Upper lobe of left lung (tissue), 6 donors: ENCODE measurements around the gene CSTPP1. TPM values are rescaled to one million over a fixed set of nuclear protein-coding genes. Genes with fewer than 3 reads are reported as not detected.
"Not testable (repeated sequence)": the region's sequence is repeated elsewhere in the genome, so short reads cannot be mapped to it uniquely, and the experiment has no call there.

ENCODE experiments used
- ATAC-seq, 2 donors: fragments of 200-7000 bp; cut with Tn5 transposase; one replicate each; pipeline ENCODE4 v1.9.1; 2022; ENCODE audit warnings: mild to moderate bottlenecking in 2 of 2, moderate library complexity in 2 of 2; ENCODE audit not compliant: low FRiP score in 2 of 2
- DNase-seq, 2 donors: peaks; one replicate each; pipeline ENCODE4 v3.0.0-alpha.2; 2019 to 2020
- H3K27ac ChIP-seq, 4 donors: fragments of 200-600 bp; sonication (generic); one replicate each; pipeline ENCODE4 v1.5.1; 2016 to 2019
- H3K27me3 ChIP-seq, 4 donors: fragments of 200-600 bp; sonication (generic); one replicate each; pipeline ENCODE4 v1.5.1; 2017 to 2019
- H3K36me3 ChIP-seq, 4 donors: fragments of 200-600 bp; sonication (generic); one replicate each; pipeline ENCODE4 v1.5.1; 2016 to 2019
- H3K4me1 ChIP-seq, 4 donors: fragments of 200-600 bp; sonication (generic); one replicate each; pipeline ENCODE4 v1.5.1; 2018 to 2019
- H3K4me3 ChIP-seq, 4 donors: fragments of 200-600 bp; sonication (generic); one replicate each; pipeline ENCODE4 v1.5.1; 2017 to 2019; ENCODE audit warnings: mild to moderate bottlenecking in 2 of 4, moderate library complexity in 1 of 4
- H3K9me3 ChIP-seq, 4 donors: fragments of 200-600 bp; sonication (generic); one replicate each; pipeline ENCODE4 v1.5.1; 2018 to 2019
- CTCF ChIP-seq, 6 experiments: fragments of 450-650 bp in 4 of 6; fragments of 200-600 bp in 2 of 6; sonication (generic) in 2 of 6; IDR thresholded peaks; one replicate each; pipeline ENCODE4 v1.5.1; 2016 to 2019; ENCODE audit warnings: antibody characterized with exemption in 6 of 6
- EP300 ChIP-seq, 4 donors: sonication (generic); formaldehyde crosslinking; IDR thresholded peaks; one replicate each; pipeline ENCODE4 v1.5.1; 2017; ENCODE audit warnings: antibody characterized with exemption in 4 of 4, control low read depth in 2 of 4
- POLR2A ChIP-seq, 4 donors: fragments of 450-650 bp; IDR thresholded peaks; one replicate each; pipeline ENCODE4 v1.5.1; 2016 to 2017; ENCODE audit warnings: antibody characterized with exemption in 4 of 4, mild to moderate bottlenecking in 2 of 4
- POLR2AphosphoS5 ChIP-seq, 2 donors: sonication (generic); formaldehyde crosslinking; IDR thresholded peaks; one replicate each; pipeline ENCODE4 v1.5.1; 2017; ENCODE audit warnings: antibody characterized with exemption in 2 of 2
- WGBS, 2 donors: methylation state at CpG; one replicate each; pipeline ENCODE4 v1.1.5; 2017 to 2018; 5-methylcytosine and 5-hydroxymethylcytosine counted together
- total RNA-seq, 6 donors: library from RNA; depleted of rRNA in 4 of 6; stranded (reverse); fragments of >200 nt in 4 of 6; gene quantifications; one replicate each; pipeline versions ENCODE4 v1.1.0 to v1.2.1, GENCODE V29; 2016 to 2021
- donor health status: DM: no; HTN: no; CAD: no; lungs with moderate emphysema.
- donor health status: DM: no; HTN: yes; CAD: no; lungs with severe emphysema.

CSTPP1 gene
- total RNA-seq, 6 donors from 2014 or later = 23.9 to 71.2 (median 47.2) TPM

- DNase-seq (no peak), ATAC-seq (no peak)
- Histone ChIP-seq H3K9me3 (no peaks in the 10 kb centered on the region), H3K27me3 (peaks cover 0 to 8% (median 0%) of the 10 kb centered on the region in 4 donors), H3K27ac (no peak overlapping the region), H3K4me3 (no peak overlapping the region), H3K4me1 (peaks cover 9 to 17% (median 14%) of the 10 kb centered on the region in 4 donors), H3K36me3 (no peaks in the 10 kb centered on the region)
- 79% methylated on average over 4 of the region's 4 CpGs for WGBS, 2 donors
- no peak for TF ChIP-seq EP300 (IDR thresholded peaks at IDR 0.05)
- no peak for TF ChIP-seq POLR2A (IDR thresholded peaks at IDR 0.05)
- no peak for TF ChIP-seq CTCF (IDR thresholded peaks at IDR 0.05)
- no peak for TF ChIP-seq POLR2AphosphoS5 (IDR thresholded peaks at IDR 0.05)
Observed at GRCh38 chr11:47192111-47192510, 255.6 kb downstream of the CSTPP1 start.

- H3K36me3 ChIP-seq, H3K4me1 ChIP-seq, H3K27me3 ChIP-seq, ATAC-seq, H3K27ac ChIP-seq, H3K4me3 ChIP-seq, H3K9me3 ChIP-seq: not testable (repeated sequence)
- 90 to 96% methylated on average over 9 of the region's 9 CpGs for WGBS, 2 donors
- DNase-seq = peak in 1 of 2 donors; percentile 52
Observed at GRCh38 chr11:47198161-47198560, 261.6 kb downstream of the CSTPP1 start.

GRCh38 chr11:47201015-47201414, 264.5 kb downstream of the CSTPP1 start:
- no peak for TF ChIP-seq EP300 (IDR thresholded peaks at IDR 0.05)
- TF ChIP-seq POLR2A (IDR thresholded peaks at IDR 0.05) = no peak
- no peak for TF ChIP-seq CTCF (IDR thresholded peaks at IDR 0.05)
- TF ChIP-seq POLR2AphosphoS5 (IDR thresholded peaks at IDR 0.05) = no peak
- ATAC-seq = no peak
- 78 to 80% methylated on average over 4 of the region's 4 CpGs for WGBS, 2 donors

GRCh38 chr11:47202576-47202975, 266.0 kb downstream of the CSTPP1 start:
- H3K4me1 ChIP-seq = no peaks in the 10 kb centered on the region
- H3K9me3 ChIP-seq = no peaks in the 10 kb centered on the region
- DNase-seq (no peak), ATAC-seq (no peak)
- H3K4me3 ChIP-seq = no peak overlapping the region
- WGBS, 2 donors = 76 to 81% methylated on average over 5 of the region's 5 CpGs
- no peaks in the 10 kb centered on the region for H3K36me3 ChIP-seq
- H3K27ac ChIP-seq = no peak overlapping the region
- TF ChIP-seq CTCF (IDR thresholded peaks at IDR 0.05) (no peak), EP300 (IDR thresholded peaks at IDR 0.05) (no peak), POLR2AphosphoS5 (IDR thresholded peaks at IDR 0.05) (no peak), POLR2A (IDR thresholded peaks at IDR 0.05) (no peak)
- H3K27me3 ChIP-seq = no peaks in the 10 kb centered on the region

More at GRCh38 chr11:47201015-47201414, 264.5 kb downstream of the CSTPP1 start:
- Histone ChIP-seq H3K4me3 (no peak overlapping the region), H3K27me3 (no peaks in the 10 kb centered on the region), H3K4me1 (no peaks in the 10 kb centered on the region), H3K9me3 (no peaks in the 10 kb centered on the region), H3K36me3 (no peaks in the 10 kb centered on the region), H3K27ac (no peak overlapping the region)
- DNase-seq = no peak

- H3K4me1 ChIP-seq = no peaks in the 10 kb centered on the region
- DNase-seq (no peak), ATAC-seq (no peak)
- TF ChIP-seq POLR2AphosphoS5 (IDR thresholded peaks at IDR 0.05) = no peak
- no peak for TF ChIP-seq EP300 (IDR thresholded peaks at IDR 0.05)
- no peak for TF ChIP-seq POLR2A (IDR thresholded peaks at IDR 0.05)
- TF ChIP-seq CTCF (IDR thresholded peaks at IDR 0.05) = no peak
- no peak overlapping the region for H3K27ac ChIP-seq
- H3K36me3 ChIP-seq = no peaks in the 10 kb centered on the region
- no peaks in the 10 kb centered on the region for H3K9me3 ChIP-seq
- WGBS, 2 donors = 79 to 81% methylated on average over 2 of the region's 2 CpGs
- no peak overlapping the region for H3K4me3 ChIP-seq
- H3K27me3 ChIP-seq = no peaks in the 10 kb centered on the region
Observed at GRCh38 chr11:47204637-47204989, 268.1 kb downstream of the CSTPP1 start.

GRCh38 chr11:47206577-47206976, 270.0 kb downstream of the CSTPP1 start:
- H3K27ac ChIP-seq, ATAC-seq, H3K9me3 ChIP-seq, H3K4me3 ChIP-seq, H3K4me1 ChIP-seq, DNase-seq, H3K36me3 ChIP-seq, H3K27me3 ChIP-seq: not testable (repeated sequence)
- 84 to 91% methylated on average over 5 of the region's 5 CpGs for WGBS, 2 donors
